Caco-2 (cell line): Measurements from ENCODE around the gene TMEM213. TPM values are rescaled to one million over a fixed set of nuclear protein-coding genes. Genes with fewer than 3 reads are reported as not detected.
A peak's percentile ranks its signal among the peaks of the same experiment; 100 is the strongest.

Experiments used
- BruUV-seq: library from RNA; stranded (reverse); fragments of 400-500 nt; replicated peaks from 2 replicates; lab custom pipeline; 2021; lab: Mats Ljungman, UMichigan
- CTCF ChIA-PET: fragments of 300-600 bp; sonication (Branson Sonifier 250); formaldehyde crosslinking; loops from one replicate; lab custom pipeline; 2022; ENCODE audit warnings: antibody characterized with exemption; lab: Charles Lee
- POLR2A ChIA-PET: fragments of 300-600 bp; sonication (Branson Sonifier 250); formaldehyde crosslinking; loops from one replicate; lab custom pipeline; 2022; ENCODE audit warnings: antibody characterized with exemption; lab: Charles Lee
- DNase-seq, 2 experiments: peaks; one replicate each; pipeline versions ENCODE4 v3.0.0 to v3.0.0-alpha.2; 2020 to 2022
- H3K27me3 ChIP-seq: replicated peaks from 2 replicates; pipeline ENCODE4 v1.6.0; 2011; ENCODE audit warnings: low read length; ENCODE audit not compliant: control insufficient read depth, insufficient read depth
- H3K36me3 ChIP-seq: 2 replicates; pipeline ENCODE4 v1.5.1; 2011; ENCODE audit warnings: low read length; ENCODE audit not compliant: control insufficient read depth, insufficient read depth
- H3K4me1 ChIP-seq: fragments of 250-450 bp; sonication (Bioruptor Pico); 2 replicates; pipeline ENCODE4 v1.5.1; 2020; ENCODE audit warnings: mild to moderate bottlenecking
- H3K4me3 ChIP-seq: 2 replicates; pipeline ENCODE4 v1.5.1; 2011; ENCODE audit warnings: low read depth, mild to moderate bottlenecking, control low read depth, low read length
- H3K9me3 ChIP-seq: fragments of 250-450 bp; sonication (Bioruptor Pico); 2 replicates; pipeline ENCODE4 v1.5.1; 2020; ENCODE audit warnings: mild to moderate bottlenecking, moderate library complexity
- H3K27ac Mint-ChIP-seq: one replicate; pipeline ENCODE4 v1.8.0; 2022; ENCODE audit warnings: mixed read lengths; ENCODE audit not compliant: unreplicated experiment
- H3K27me3 Mint-ChIP-seq: one replicate; pipeline ENCODE4 v1.8.0; 2022; ENCODE audit warnings: mixed read lengths; ENCODE audit not compliant: insufficient read depth, unreplicated experiment
- H3K36me3 Mint-ChIP-seq: one replicate; pipeline ENCODE4 v1.8.0; 2022; ENCODE audit warnings: mild to moderate bottlenecking, mixed read lengths; ENCODE audit not compliant: insufficient read depth, unreplicated experiment
- H3K4me1 Mint-ChIP-seq: one replicate; pipeline ENCODE4 v1.8.0; 2022; ENCODE audit warnings: low read depth, mixed read lengths; ENCODE audit not compliant: unreplicated experiment
- H3K4me3 Mint-ChIP-seq: one replicate; pipeline ENCODE4 v1.8.0; 2022; ENCODE audit warnings: mild to moderate bottlenecking, moderate library complexity, mixed read lengths; ENCODE audit not compliant: unreplicated experiment
- H3K9me3 Mint-ChIP-seq: one replicate; pipeline ENCODE4 v1.8.0; 2022; ENCODE audit warnings: mixed read lengths; ENCODE audit not compliant: unreplicated experiment
- CTCF ChIP-seq, 2 experiments: fragments of 200-600 bp in 1 of 2; IDR thresholded peaks; 1 replicate in 1 of 2; 2 replicates in 1 of 2; pipeline versions ENCODE4 v1.5.1 to v1.8.0; 2011 to 2022; ENCODE audit warnings: antibody characterized with exemption in 1 of 2, control low read depth in 1 of 2, inconsistent platforms in 1 of 2, low read depth in 1 of 2, low read length in 1 of 2, mild to moderate bottlenecking in 1 of 2, moderate library complexity in 1 of 2; ENCODE audit not compliant: insufficient read depth in 1 of 2, severe bottlenecking in 1 of 2, unreplicated experiment in 1 of 2
- intact Hi-C: fragments of 100-400 bp; cut with micrococcal nuclease; formaldehyde crosslinking; loops from one replicate; pipeline ENCODE4 v1.10.0; 2022; ENCODE audit not compliant: unreplicated experiment
- total RNA-seq: library from RNA; stranded (reverse); gene quantifications from 2 replicates; pipeline ENCODE4 v1.2.3, GENCODE V29; 2022

The TMEM213 gene
- total RNA-seq, 1 experiment from 2014 or later = not detected

GRCh38 chr7:138770904-138771303 lies 26.9 kb upstream of the TMEM213 start:
- Mint-ChIP-seq H3K36me3 (no peaks in the 10 kb centered on the region), H3K4me1 (no peaks in the 10 kb centered on the region), H3K4me3 (no peak overlapping the region), H3K27ac (no peak overlapping the region), H3K27me3 (no peaks in the 10 kb centered on the region), H3K9me3 (no peaks in the 10 kb centered on the region)
- TF ChIP-seq CTCF (IDR thresholded peaks at IDR 0.05; ENCODE audit: insufficient read depth in 1 of 2, low read depth in 1 of 2, low read length in 1 of 2, severe bottlenecking in 1 of 2, unreplicated experiment in 1 of 2) = no peak
- peaks cover under 1% of the 10 kb centered on the region; the same call in 1 of the 2 replicates for H3K4me1 ChIP-seq
- no TSS peak for BruUV-seq
- CTCF ChIA-PET = no interaction called here
- H3K4me3 ChIP-seq = no peak overlapping the region
- no peaks in the 10 kb centered on the region for H3K27me3 ChIP-seq
- H3K9me3 ChIP-seq = no peaks in the 10 kb centered on the region
- H3K36me3 ChIP-seq = no peaks in the 10 kb centered on the region
- no peak for DNase-seq
- intact Hi-C loops = no loop called here
- POLR2A ChIA-PET = no interaction called here

- Histone ChIP-seq H3K36me3 (no peaks in the 10 kb centered on the region), H3K4me3 (no peak overlapping the region), H3K9me3 (no peaks in the 10 kb centered on the region), H3K4me1 (peaks cover 12% of the 10 kb centered on the region), H3K27me3 (no peaks in the 10 kb centered on the region)
- TF ChIP-seq CTCF (IDR thresholded peaks at IDR 0.05; ENCODE audit: insufficient read depth in 1 of 2, low read depth in 1 of 2, low read length in 1 of 2, severe bottlenecking in 1 of 2, unreplicated experiment in 1 of 2) = no peak
- H3K36me3 Mint-ChIP-seq = no peaks in the 10 kb centered on the region
- no peak for DNase-seq
- no peak overlapping the region for H3K4me3 Mint-ChIP-seq
- H3K27me3 Mint-ChIP-seq = no peaks in the 10 kb centered on the region
- no TSS peak for BruUV-seq
- ChIA-PET CTCF (no interaction called here), POLR2A (no interaction called here)
- H3K4me1 Mint-ChIP-seq = peaks cover 6% of the 10 kb centered on the region
- no peak overlapping the region for H3K27ac Mint-ChIP-seq
- H3K9me3 Mint-ChIP-seq = no peaks in the 10 kb centered on the region
- intact Hi-C loops = no loop called here
Observed at GRCh38 chr7:138773176-138773575, 24.6 kb upstream of the TMEM213 start.

- intact Hi-C loops = no loop called here
- no peak for TF ChIP-seq CTCF (IDR thresholded peaks at IDR 0.05; ENCODE audit: insufficient read depth in 1 of 2, low read depth in 1 of 2, low read length in 1 of 2, severe bottlenecking in 1 of 2, unreplicated experiment in 1 of 2)
- Histone ChIP-seq H3K36me3 (no peaks in the 10 kb centered on the region), H3K27me3 (no peaks in the 10 kb centered on the region), H3K4me3 (no peak overlapping the region), H3K4me1 (peaks cover 12% of the 10 kb centered on the region), H3K9me3 (no peaks in the 10 kb centered on the region)
- peak in 1 of 2 experiments; percentile 46 for DNase-seq
- H3K9me3 Mint-ChIP-seq = no peaks in the 10 kb centered on the region
- no peaks in the 10 kb centered on the region for H3K27me3 Mint-ChIP-seq
- no peak overlapping the region for H3K27ac Mint-ChIP-seq
- peaks cover 6% of the 10 kb centered on the region for H3K4me1 Mint-ChIP-seq
- BruUV-seq = no TSS peak
- no peaks in the 10 kb centered on the region for H3K36me3 Mint-ChIP-seq
- POLR2A ChIA-PET = no interaction called here
- CTCF ChIA-PET = no interaction called here
- no peak overlapping the region for H3K4me3 Mint-ChIP-seq
Observed at GRCh38 chr7:138773817-138774216, 24.0 kb upstream of the TMEM213 start.
